ENCODE measurements around the gene PTPN18. TPM values are rescaled to one million over a fixed set of nuclear protein-coding genes. Genes with fewer than 3 reads are reported as not detected.

PTPN18 gene
- total RNA-seq, 1 experiment from 2014 or later: 16.3 TPM

DNA sequence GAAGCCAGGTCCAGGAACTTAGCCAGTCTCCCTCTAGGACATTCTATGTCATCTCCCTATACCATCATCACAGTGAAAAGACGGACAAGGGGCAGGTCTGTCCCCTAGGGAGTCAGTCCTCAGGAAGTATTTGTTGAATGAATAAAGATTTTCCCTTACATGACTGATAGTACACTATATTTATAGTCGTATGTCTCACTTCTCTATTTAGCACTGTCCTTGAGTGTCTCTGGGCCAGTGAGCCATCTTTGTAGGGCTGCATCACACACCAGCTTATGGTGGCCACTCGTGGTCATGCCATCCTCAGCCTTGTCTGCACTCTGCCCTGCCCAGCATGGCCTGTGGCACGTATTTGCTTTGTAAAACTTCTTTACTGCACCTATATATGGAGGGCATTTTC lies 25.8 kb downstream of the PTPN18 start:
- Histone ChIP-seq H3K9ac (ENCODE audit: extremely low read depth, insufficient read length, low read length) (no peak overlapping the region), H2BK5ac (ENCODE audit: insufficient read length, low read length) (no peak overlapping the region), H3K4me1 (ENCODE audit: insufficient read depth, low read length) (no peaks in the 10 kb centered on the region), H4K91ac (ENCODE audit: insufficient read length, low read depth, low read length) (no peak overlapping the region), H3K4ac (ENCODE audit: low read depth, low read length) (no peak overlapping the region), H2BK15ac (ENCODE audit: low read depth, low read length) (no peak overlapping the region), H3K9me3 (ENCODE audit: control insufficient read depth, low read depth, low read length) (no peaks in the 10 kb centered on the region), H3K56ac (ENCODE audit: insufficient read length, low read depth, low read length) (no peak overlapping the region), H3K79me1 (ENCODE audit: insufficient read depth, low read depth, low read length, poor library complexity, severe bottlenecking) (no peaks in the 10 kb centered on the region), H4K8ac (replicated peaks; ENCODE audit: insufficient read length, low read depth, low read length) (no peak overlapping the region), H3K23ac (ENCODE audit: insufficient read length, low read depth, low read length) (no peak overlapping the region), H2AFZ (ENCODE audit: low read length) (no peak overlapping the region), H3K27ac (ENCODE audit: insufficient read length, low read depth, low read length) (no peak overlapping the region), H3K79me2 (ENCODE audit: insufficient read depth, low read length) (no peaks in the 10 kb centered on the region), H3K14ac (ENCODE audit: insufficient read depth, low read length) (no peak overlapping the region), H2BK20ac (ENCODE audit: low read depth, low read length, poor library complexity, severe bottlenecking) (no peak overlapping the region), H4K20me1 (ENCODE audit: control insufficient read depth, insufficient read depth, insufficient read length) (no peaks in the 10 kb centered on the region), H2BK120ac (ENCODE audit: low read depth, low read length, poor library complexity, severe bottlenecking) (no peak overlapping the region), H2AK5ac (ENCODE audit: insufficient read length, low read length) (no peak overlapping the region), H3K23me2 (ENCODE audit: insufficient read length, low read depth, low read length, poor library complexity, severe bottlenecking) (no peaks in the 10 kb centered on the region), H2BK12ac (ENCODE audit: insufficient read length, low read depth, low read length) (no peak overlapping the region), H4K5ac (ENCODE audit: insufficient read length, low read depth, low read length) (no peak overlapping the region), H3K18ac (ENCODE audit: insufficient read length, low read depth, low read length) (no peak overlapping the region), H3T11ph (ENCODE audit: low read length) (no peak overlapping the region), H3K4me2 (ENCODE audit: insufficient read depth, insufficient read length, low read length) (no peak overlapping the region), H3K27me3 (ENCODE audit: insufficient read depth, low read length) (no peaks in the 10 kb centered on the region)
- Mint-ChIP-seq H3K4me3 (no peak overlapping the region), H3K36me3 (ENCODE audit: insufficient read depth in 1 of 3, low read depth in 3 of 3) (no peaks in the 10 kb centered on the region; a peak in 2 of 7 replicates), H3K9me3 (no peaks in the 10 kb centered on the region), H3K4me1 (0 out of 4 replicates have a peak, but pooled peaks cover 0 to 3% of the 10 kb centered on the region in 2 experiments), H3K27me3 (ENCODE audit: low read depth) (no peaks in the 10 kb centered on the region; the same call in 1 of the 2 replicates), H3K27ac (no peak overlapping the region)
- TF ChIP-seq CTCF (conservative IDR thresholded peaks at IDR 0.05): no peak
- no peak for DNase-seq
- no CpG with 5 or more reads among the region's 4 CpGs for WGBS (ENCODE audit: extremely low coverage, insufficient read length, low lambda C conversion rate)
